ENCODE results near the gene BMPR1A. TPM values are rescaled to one million over a fixed set of nuclear protein-coding genes. Genes with fewer than 3 reads are reported as not detected.

Gene BMPR1A
- total RNA-seq, 2 donors from 2014 or later: 37.4 to 50.9 TPM

DNA sequence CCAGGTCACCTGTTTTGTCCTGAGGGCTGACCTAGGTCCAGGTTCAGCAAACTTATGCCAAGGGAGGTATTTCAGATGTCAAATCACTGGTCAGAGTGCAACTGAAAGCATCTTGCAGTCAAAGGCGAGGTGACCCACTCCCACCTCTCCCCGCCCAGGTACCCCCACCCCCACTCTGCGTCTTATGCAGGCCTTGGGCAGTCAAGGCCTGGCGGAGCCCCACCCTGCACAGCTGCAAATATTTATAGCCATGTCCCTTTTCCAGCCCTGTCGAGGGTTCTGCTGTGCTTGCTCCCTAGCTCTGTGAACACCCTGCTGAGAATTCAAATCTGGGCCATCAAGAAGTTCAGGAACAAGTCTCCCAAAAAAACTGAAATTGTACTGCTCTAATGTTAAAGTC is 40.6 kb upstream of the BMPR1A start:
- Histone ChIP-seq H3K4me1 (peaks cover 3% of the 10 kb centered on the region), H3K36me3 (no peaks in the 10 kb centered on the region), H3K9me3 (no peaks in the 10 kb centered on the region), H3K27me3 (no peaks in the 10 kb centered on the region), H3K4me3 (no peak overlapping the region), H3K27ac (no peak overlapping the region), H3K9ac (ENCODE audit: low read depth in 2 of 2, low read length in 2 of 2) (no peak overlapping the region)
- no peak for DNase-seq
- TF ChIP-seq, protein P1, sequence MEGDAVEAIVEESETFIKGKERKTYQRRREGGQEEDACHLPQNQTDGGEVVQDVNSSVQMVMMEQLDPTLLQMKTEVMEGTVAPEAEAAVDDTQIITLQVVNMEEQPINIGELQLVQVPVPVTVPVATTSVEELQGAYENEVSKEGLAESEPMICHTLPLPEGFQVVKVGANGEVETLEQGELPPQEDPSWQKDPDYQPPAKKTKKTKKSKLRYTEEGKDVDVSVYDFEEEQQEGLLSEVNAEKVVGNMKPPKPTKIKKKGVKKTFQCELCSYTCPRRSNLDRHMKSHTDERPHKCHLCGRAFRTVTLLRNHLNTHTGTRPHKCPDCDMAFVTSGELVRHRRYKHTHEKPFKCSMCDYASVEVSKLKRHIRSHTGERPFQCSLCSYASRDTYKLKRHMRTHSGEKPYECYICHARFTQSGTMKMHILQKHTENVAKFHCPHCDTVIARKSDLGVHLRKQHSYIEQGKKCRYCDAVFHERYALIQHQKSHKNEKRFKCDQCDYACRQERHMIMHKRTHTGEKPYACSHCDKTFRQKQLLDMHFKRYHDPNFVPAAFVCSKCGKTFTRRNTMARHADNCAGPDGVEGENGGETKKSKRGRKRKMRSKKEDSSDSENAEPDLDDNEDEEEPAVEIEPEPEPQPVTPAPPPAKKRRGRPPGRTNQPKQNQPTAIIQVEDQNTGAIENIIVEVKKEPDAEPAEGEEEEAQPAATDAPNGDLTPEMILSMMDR (IDR thresholded peaks at IDR 0.05): no peak
- intact Hi-C loops (cut with DNase I): no loop called here

DNA sequence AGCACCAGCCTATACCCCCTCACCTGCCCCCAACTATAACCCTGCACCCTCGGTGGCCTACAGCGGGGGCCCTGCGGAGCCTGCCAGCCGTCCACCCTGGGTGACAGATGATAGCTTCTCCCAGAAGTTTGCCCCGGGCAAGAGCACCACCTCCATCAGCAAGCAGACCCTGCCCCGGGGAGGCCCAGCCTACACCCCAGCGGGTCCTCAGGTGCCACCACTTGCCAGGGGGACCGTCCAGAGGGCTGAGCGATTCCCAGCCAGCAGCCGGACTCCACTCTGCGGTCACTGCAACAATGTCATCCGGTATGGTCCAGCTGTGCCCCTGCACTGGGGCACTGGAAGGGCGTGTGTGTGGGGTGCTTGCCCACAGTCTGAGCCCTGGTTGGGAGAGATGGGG is 40.0 kb upstream of the BMPR1A start:
- H3K27me3 ChIP-seq: no peaks in the 10 kb centered on the region
- no peaks in the 10 kb centered on the region for H3K36me3 ChIP-seq
- DNase-seq: no peak
- intact Hi-C loops (cut with DNase I): no loop called here
- H3K27ac ChIP-seq: no peak overlapping the region
- no peak overlapping the region for H3K4me3 ChIP-seq
- TF ChIP-seq, protein P1 (IDR thresholded peaks at IDR 0.05): no peak
- no peak overlapping the region for H3K9ac ChIP-seq (ENCODE audit: low read depth in 2 of 2, low read length in 2 of 2)
- H3K4me1 ChIP-seq: peaks cover 3% of the 10 kb centered on the region
- no peaks in the 10 kb centered on the region for H3K9me3 ChIP-seq

DNA sequence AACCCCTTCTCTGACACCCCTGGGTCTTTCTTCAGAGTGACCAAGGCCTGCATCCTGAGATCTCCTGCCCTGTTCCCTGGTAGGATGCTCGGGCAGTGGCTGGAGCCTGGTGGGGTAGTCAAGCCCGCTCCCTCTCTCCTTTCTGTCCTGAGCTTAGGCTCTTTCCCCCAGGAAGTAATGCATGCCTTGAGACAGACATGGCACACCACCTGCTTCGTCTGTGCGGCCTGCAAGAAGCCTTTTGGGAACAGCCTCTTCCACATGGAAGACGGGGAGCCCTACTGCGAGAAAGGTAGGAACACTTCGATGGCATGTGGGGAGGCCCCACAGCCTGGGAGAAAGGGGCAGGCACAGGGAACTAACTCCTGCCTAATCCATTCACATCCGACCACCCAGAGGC is 37.9 kb upstream of the BMPR1A start:
- no peaks in the 10 kb centered on the region for H3K36me3 ChIP-seq
- intact Hi-C loops (cut with DNase I): no loop called here
- no peak overlapping the region for H3K9ac ChIP-seq (ENCODE audit: low read depth in 2 of 2, low read length in 2 of 2)
- H3K9me3 ChIP-seq: no peaks in the 10 kb centered on the region
- no peak overlapping the region for H3K27ac ChIP-seq
- TF ChIP-seq, protein P1 (IDR thresholded peaks at IDR 0.05): no peak
- no peaks in the 10 kb centered on the region for H3K4me1 ChIP-seq
- no peaks in the 10 kb centered on the region for H3K27me3 ChIP-seq
- H3K4me3 ChIP-seq: no peak overlapping the region
- no peak for DNase-seq

DNA sequence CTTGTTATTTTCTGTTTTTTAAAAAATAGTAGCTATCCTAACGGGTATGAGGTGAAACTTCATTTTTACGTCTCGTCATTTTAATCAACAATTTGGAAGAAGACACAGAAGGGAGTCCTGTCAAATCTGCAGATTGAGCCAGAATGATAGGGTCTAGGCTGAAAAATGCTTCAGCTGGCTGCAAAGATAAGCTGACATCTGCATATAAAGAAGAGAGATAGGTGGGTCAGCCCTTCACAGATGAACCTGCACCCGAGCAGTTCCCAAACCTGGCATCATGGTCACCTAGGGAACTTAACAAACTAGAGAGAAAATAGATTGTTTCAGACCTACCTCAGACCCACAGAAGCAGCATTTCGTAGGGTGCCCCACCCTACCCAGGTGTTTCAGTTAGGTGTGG is 35.2 kb upstream of the BMPR1A start:
- Histone ChIP-seq H3K4me1 (no peaks in the 10 kb centered on the region), H3K9me3 (no peaks in the 10 kb centered on the region), H3K4me3 (no peak overlapping the region), H3K27ac (no peak overlapping the region), H3K36me3 (no peaks in the 10 kb centered on the region), H3K9ac (ENCODE audit: low read depth in 2 of 2, low read length in 2 of 2) (no peak overlapping the region), H3K27me3 (no peaks in the 10 kb centered on the region)
- DNase-seq: no peak
- TF ChIP-seq, protein P1 (IDR thresholded peaks at IDR 0.05): no peak
- intact Hi-C loops (cut with DNase I): no loop called here

DNA sequence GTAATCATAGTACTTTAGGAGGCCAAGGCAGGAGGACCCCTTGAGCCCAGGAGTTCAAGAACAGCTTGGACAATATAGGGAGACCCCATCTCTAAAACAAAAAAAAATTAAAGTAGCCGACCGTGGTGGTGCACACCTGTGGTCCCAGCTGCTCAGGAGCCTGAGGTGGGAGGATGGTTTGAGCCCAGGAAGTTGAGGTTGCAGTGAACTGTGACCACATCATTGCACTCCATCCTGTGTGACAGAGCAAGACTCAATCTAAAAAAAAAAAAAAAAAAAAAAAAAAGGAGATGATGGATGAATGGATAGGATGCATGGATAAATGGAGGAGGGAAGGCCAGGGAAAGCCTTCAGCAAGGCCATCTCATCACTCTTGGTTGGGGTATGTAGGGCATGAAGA is 33.4 kb upstream of the BMPR1A start:
- no peak overlapping the region for H3K4me3 ChIP-seq
- no peak overlapping the region for H3K9ac ChIP-seq (ENCODE audit: low read depth in 2 of 2, low read length in 2 of 2)
- no peaks in the 10 kb centered on the region for H3K9me3 ChIP-seq
- TF ChIP-seq, protein P1 (IDR thresholded peaks at IDR 0.05): no peak
- H3K36me3 ChIP-seq: no peaks in the 10 kb centered on the region
- no peaks in the 10 kb centered on the region for H3K4me1 ChIP-seq
- intact Hi-C loops (cut with DNase I): no loop called here
- no peak overlapping the region for H3K27ac ChIP-seq
- no peak for DNase-seq
- H3K27me3 ChIP-seq: no peaks in the 10 kb centered on the region

DNA sequence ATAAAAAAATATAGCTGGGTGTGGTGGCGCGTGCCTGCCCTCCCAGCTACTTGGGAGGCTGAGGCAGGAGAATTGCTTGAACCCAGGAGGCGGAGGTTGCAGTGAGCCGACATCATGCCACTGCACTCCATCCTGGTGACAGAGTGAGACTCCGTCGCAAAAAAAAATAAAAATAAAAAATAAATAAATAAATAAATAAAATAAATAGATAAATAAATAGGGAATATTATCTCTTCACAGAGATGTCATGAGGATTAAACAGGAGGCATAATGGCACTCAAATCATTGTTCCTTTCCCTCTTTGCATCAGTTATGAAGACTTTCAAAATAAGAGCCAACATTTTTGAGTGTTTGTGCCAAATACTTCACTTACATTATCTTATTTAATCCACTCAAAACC is 32.0 kb upstream of the BMPR1A start:
- no peak overlapping the region for H3K4me3 ChIP-seq
- H3K9me3 ChIP-seq: no peaks in the 10 kb centered on the region
- TF ChIP-seq, protein P1 (IDR thresholded peaks at IDR 0.05): no peak
- intact Hi-C loops (cut with DNase I): no loop called here
- no peaks in the 10 kb centered on the region for H3K27me3 ChIP-seq
- no peak overlapping the region for H3K27ac ChIP-seq
- H3K9ac ChIP-seq (ENCODE audit: low read depth in 2 of 2, low read length in 2 of 2): no peak overlapping the region
- no peaks in the 10 kb centered on the region for H3K36me3 ChIP-seq
- DNase-seq: no peak
- no peaks in the 10 kb centered on the region for H3K4me1 ChIP-seq
